Hepatocyte (in vitro differentiated cells): ENCODE results near the gene ABL2.

Experiments
- EZH2 ChIP-seq: fragments of 200-600 bp; sonication (generic); IDR thresholded peaks from 2 replicates; pipeline ENCODE4 v1.6.1; 2016; ENCODE audit warnings: antibody characterized with exemption, mild to moderate bottlenecking, borderline replicate concordance
- EZH2phosphoT487 ChIP-seq: fragments of 200-600 bp; sonication (generic); IDR thresholded peaks from one replicate; pipeline ENCODE4 v1.6.1; 2018; ENCODE audit warnings: antibody characterized with exemption, mild to moderate bottlenecking, low read depth, moderate library complexity; ENCODE audit not compliant: unreplicated experiment, severe bottlenecking
- TF ChIP-seq, protein P1 (sequence below): fragments of 200-600 bp; sonication (generic); IDR thresholded peaks from 2 replicates; pipeline ENCODE4 v1.5.1; 2016; ENCODE audit warnings: antibody characterized with exemption, mild to moderate bottlenecking; ENCODE audit not compliant: poor library complexity

GRCh38 chr1:179090522-179090921 is 139.0 kb downstream of the ABL2 start:
- TF ChIP-seq, protein P1, sequence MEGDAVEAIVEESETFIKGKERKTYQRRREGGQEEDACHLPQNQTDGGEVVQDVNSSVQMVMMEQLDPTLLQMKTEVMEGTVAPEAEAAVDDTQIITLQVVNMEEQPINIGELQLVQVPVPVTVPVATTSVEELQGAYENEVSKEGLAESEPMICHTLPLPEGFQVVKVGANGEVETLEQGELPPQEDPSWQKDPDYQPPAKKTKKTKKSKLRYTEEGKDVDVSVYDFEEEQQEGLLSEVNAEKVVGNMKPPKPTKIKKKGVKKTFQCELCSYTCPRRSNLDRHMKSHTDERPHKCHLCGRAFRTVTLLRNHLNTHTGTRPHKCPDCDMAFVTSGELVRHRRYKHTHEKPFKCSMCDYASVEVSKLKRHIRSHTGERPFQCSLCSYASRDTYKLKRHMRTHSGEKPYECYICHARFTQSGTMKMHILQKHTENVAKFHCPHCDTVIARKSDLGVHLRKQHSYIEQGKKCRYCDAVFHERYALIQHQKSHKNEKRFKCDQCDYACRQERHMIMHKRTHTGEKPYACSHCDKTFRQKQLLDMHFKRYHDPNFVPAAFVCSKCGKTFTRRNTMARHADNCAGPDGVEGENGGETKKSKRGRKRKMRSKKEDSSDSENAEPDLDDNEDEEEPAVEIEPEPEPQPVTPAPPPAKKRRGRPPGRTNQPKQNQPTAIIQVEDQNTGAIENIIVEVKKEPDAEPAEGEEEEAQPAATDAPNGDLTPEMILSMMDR = no peak
- no peak for TF ChIP-seq EZH2
- TF ChIP-seq EZH2phosphoT487 = no peak
